GM12891 (cell line): ENCODE measurements around the gene ASCL2.

Experiments used
- DNase-seq: peaks from one replicate; pipeline ENCODE4 v3.0.0; 2011; ENCODE audit warnings: low spot score; ENCODE audit not compliant: insufficient read length
- FAIRE-seq: peaks from 2 replicates; lab custom pipeline; 2011; peaks lifted over from hg19 to GRCh38; lab: Jason Lieb, UNC
- PAX5 ChIP-seq: IDR thresholded peaks from 2 replicates; pipeline ENCODE4 v1.6.1; 2011; ENCODE audit warnings: low read length, moderate library complexity, mild to moderate bottlenecking; ENCODE audit not compliant: insufficient read depth, severe bottlenecking
- POLR2A ChIP-seq: IDR thresholded peaks from 2 replicates; pipeline ENCODE4 v1.6.1; 2011; ENCODE audit warnings: low read depth, low read length, control low read depth
- POLR2AphosphoS5 ChIP-seq: IDR thresholded peaks from 2 replicates; pipeline ENCODE4 v1.6.1; 2011; ENCODE audit warnings: low read depth, low read length, control low read depth
- POU2F2 ChIP-seq: IDR thresholded peaks from 2 replicates; pipeline ENCODE4 v1.6.1; 2011; ENCODE audit warnings: low read depth, mild to moderate bottlenecking, control low read depth, low read length, moderate library complexity
- SPI1 ChIP-seq: IDR thresholded peaks from 2 replicates; pipeline ENCODE4 v1.6.1; 2011; ENCODE audit warnings: low read depth, low read length, control low read depth
- TAF1 ChIP-seq: IDR thresholded peaks from 2 replicates; pipeline ENCODE4 v1.6.1; 2011; ENCODE audit warnings: low read depth, low read length, control low read depth

The ASCL2 gene

GRCh38 chr11:2314525-2315394 lies 44.4 kb upstream of the ASCL2 start:
- no peak for TF ChIP-seq TAF1
- no peak for TF ChIP-seq SPI1
- no peak for TF ChIP-seq POLR2AphosphoS5
- TF ChIP-seq PAX5 = no peak
- TF ChIP-seq POU2F2 = no peak
- TF ChIP-seq POLR2A = no peak
- FAIRE-seq (no peak), DNase-seq (no peak)

GRCh38 chr11:2314136-2314524 lies 43.7 kb upstream of the ASCL2 start:
- no peak for FAIRE-seq
- DNase-seq = no peak
- TF ChIP-seq SPI1 = no peak
- TF ChIP-seq POLR2AphosphoS5 = no peak
- no peak for TF ChIP-seq POLR2A
- TF ChIP-seq POU2F2 = no peak
- no peak for TF ChIP-seq TAF1
- TF ChIP-seq PAX5 = no peak

GRCh38 chr11:2313051-2313951 lies 42.9 kb upstream of the ASCL2 start:
- FAIRE-seq = no peak
- TF ChIP-seq POLR2A (no peak), PAX5 (no peak), POLR2AphosphoS5 (no peak), TAF1 (no peak), POU2F2 (no peak), SPI1 (no peak)

GRCh38 chr11:2312232-2313042 lies 42.0 kb upstream of the ASCL2 start:
- TF ChIP-seq POLR2AphosphoS5 = no peak
- no peak for DNase-seq
- no peak for FAIRE-seq

More at GRCh38 chr11:2313051-2313951, 42.9 kb upstream of the ASCL2 start:
- DNase-seq = no peak

- FAIRE-seq (no peak), DNase-seq (no peak)
Measured at GRCh38 chr11:2311353-2312133, 41.2 kb upstream of the ASCL2 start.

GRCh38 chr11:2310786-2311352 lies 40.5 kb upstream of the ASCL2 start:
- no peak for TF ChIP-seq POU2F2
- no peak for TF ChIP-seq PAX5
- TF ChIP-seq POLR2AphosphoS5 = no peak
- no peak for TF ChIP-seq POLR2A
- TF ChIP-seq SPI1 = no peak
- TF ChIP-seq TAF1 = no peak
- DNase-seq (no peak), FAIRE-seq (no peak)

More at GRCh38 chr11:2311353-2312133, 41.2 kb upstream of the ASCL2 start:
- no peak for TF ChIP-seq PAX5
- no peak for TF ChIP-seq POLR2A
- no peak for TF ChIP-seq SPI1
- TF ChIP-seq TAF1 = no peak
- TF ChIP-seq POLR2AphosphoS5 = no peak
- TF ChIP-seq POU2F2 = no peak

GRCh38 chr11:2310073-2310785 lies 39.8 kb upstream of the ASCL2 start:
- TF ChIP-seq SPI1 = no peak
- TF ChIP-seq TAF1 = no peak
- TF ChIP-seq POLR2AphosphoS5 = no peak
- TF ChIP-seq POLR2A = no peak
- no peak for TF ChIP-seq POU2F2
- TF ChIP-seq PAX5 = no peak
- no peak for DNase-seq
- no peak for FAIRE-seq
